HL-60 (cell line): ENCODE measurements around the gene NEURL1.

ENCODE experiments used
- DNase-seq, 2 experiments: peaks; one replicate each; pipeline ENCODE4 v3.0.0-alpha.2; 2010 to 2020; ENCODE audit warnings: low read depth in 1 of 2, low spot score in 1 of 2
- H3K27ac ChIP-seq: fragments of 250-450 bp; sonication (Bioruptor Pico); replicated peaks from 2 replicates; pipeline ENCODE4 v1.5.1; 2020; ENCODE audit warnings: mild to moderate bottlenecking, moderate library complexity
- H3K27me3 ChIP-seq: fragments of 250-450 bp; sonication (Bioruptor Pico); 2 replicates; pipeline ENCODE4 v1.5.1; 2021; ENCODE audit warnings: mild to moderate bottlenecking, moderate library complexity; ENCODE audit not compliant: insufficient read depth, poor library complexity, severe bottlenecking
- H3K4me3 ChIP-seq: replicated peaks from 2 replicates; pipeline ENCODE4 v1.5.1; 2011; ENCODE audit warnings: mild to moderate bottlenecking, control low read depth, low read length; ENCODE audit not compliant: insufficient read depth
- CTCF ChIP-seq: IDR thresholded peaks from one replicate; pipeline ENCODE4 v1.5.1; 2011; ENCODE audit warnings: low read length, control low read depth, inconsistent platforms; ENCODE audit not compliant: insufficient read depth
- GABPA ChIP-seq: IDR thresholded peaks from 2 replicates; pipeline ENCODE4 v1.6.1; 2012; ENCODE audit warnings: low read depth
- POLR2AphosphoS5 ChIP-seq: IDR thresholded peaks from 2 replicates; pipeline ENCODE4 v1.6.1; 2012; ENCODE audit warnings: low read depth
- REST ChIP-seq: IDR thresholded peaks from 2 replicates; pipeline ENCODE4 v1.6.1; 2012; ENCODE audit warnings: low read depth; ENCODE audit not compliant: insufficient replicate concordance
- SPI1 ChIP-seq: IDR thresholded peaks from 2 replicates; pipeline ENCODE4 v1.6.1; 2012; ENCODE audit warnings: low read depth, mild to moderate bottlenecking, borderline replicate concordance

NEURL1 gene

GRCh38 chr10:103512166-103512565, 18.7 kb downstream of the NEURL1 start:
- Histone ChIP-seq H3K4me3 (no peak overlapping the region), H3K27ac (no peak overlapping the region), H3K27me3 (no peaks in the 10 kb centered on the region)
- TF ChIP-seq CTCF (no peak), GABPA (no peak), REST (no peak), POLR2AphosphoS5 (no peak), SPI1 (no peak)
- no peak for DNase-seq

GRCh38 chr10:103512591-103513379, 19.3 kb downstream of the NEURL1 start:
- no peak overlapping the region for H3K4me3 ChIP-seq
- no peak for TF ChIP-seq SPI1
- TF ChIP-seq POLR2AphosphoS5, result no peak
- TF ChIP-seq GABPA, result no peak
- no peak for TF ChIP-seq CTCF
- TF ChIP-seq REST, result no peak
- H3K27me3 ChIP-seq, result no peaks in the 10 kb centered on the region
- H3K27ac ChIP-seq, result no peak overlapping the region
- DNase-seq, result no peak

- TF ChIP-seq GABPA, result no peak
- no peak for TF ChIP-seq POLR2AphosphoS5
- TF ChIP-seq CTCF, result no peak
- no peak for TF ChIP-seq SPI1
- TF ChIP-seq REST, result no peak
- no peak for DNase-seq
- Histone ChIP-seq H3K27ac (no peak overlapping the region), H3K4me3 (no peak overlapping the region), H3K27me3 (no peaks in the 10 kb centered on the region)
Observed at GRCh38 chr10:103513380-103514060, 20.0 kb downstream of the NEURL1 start.
